Stimulated activated CD4-positive, alpha-beta T cell treated with anti-CD3 and anti-CD28 coated beads, Interleukin-2, amount 100 ng/mL, for 4 hours (primary cell): ENCODE data around the gene GJD3.
A peak's percentile ranks its signal among the peaks of the same experiment; 100 is the strongest.

ENCODE experiments used
- DNase-seq: peaks from one replicate; pipeline ENCODE4 v3.0.0-alpha.2; 2020; ENCODE audit warnings: low read depth

Gene GJD3

DNA sequence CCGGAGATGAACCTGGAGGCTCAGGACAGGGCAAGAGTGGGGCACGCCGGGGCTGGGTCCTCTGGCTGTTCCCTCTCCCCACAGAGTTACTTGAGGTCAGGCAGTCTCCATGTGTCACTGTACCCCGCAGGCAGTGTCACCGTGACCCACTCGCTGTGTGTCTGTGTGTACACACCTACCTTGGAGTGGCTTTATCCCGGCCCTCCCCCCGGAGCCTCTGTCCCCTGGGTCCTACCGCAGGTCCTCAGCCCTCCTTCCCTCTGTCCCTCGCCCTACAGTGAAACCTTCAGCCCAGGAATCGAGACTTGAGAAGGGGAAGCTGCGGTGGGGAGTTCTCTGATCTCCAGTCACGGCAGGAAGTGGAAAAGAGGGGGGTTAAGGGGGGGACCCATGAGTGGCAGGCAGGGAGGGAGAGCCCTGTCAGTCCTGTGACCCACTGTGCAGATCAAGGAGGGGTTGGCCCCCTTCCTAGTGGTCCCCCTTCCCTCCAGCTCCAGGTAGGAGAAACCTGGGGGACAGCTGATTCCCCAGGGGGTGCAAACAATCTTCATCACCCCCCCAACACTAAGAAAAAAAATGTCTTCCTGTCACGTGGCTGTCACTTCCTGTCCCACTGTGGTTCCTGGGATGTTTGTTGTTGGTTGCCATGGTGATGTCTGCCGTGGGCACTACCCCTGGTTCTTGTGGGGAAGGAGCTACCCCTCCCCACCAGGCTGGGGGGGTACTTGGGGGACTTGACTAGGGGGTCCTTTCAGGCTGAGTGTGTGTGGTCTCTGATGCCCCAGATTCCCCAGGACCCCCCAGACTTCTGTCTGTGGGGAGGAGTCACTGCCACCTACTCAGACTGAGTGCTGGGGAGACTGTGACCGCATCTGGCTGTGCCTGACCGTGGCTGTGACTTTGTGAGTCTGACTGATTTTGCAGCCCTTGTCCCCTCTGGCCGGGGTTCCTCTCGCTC, 41.9 kb downstream of the GJD3 start:
- DNase-seq: peak; percentile 75

DNA sequence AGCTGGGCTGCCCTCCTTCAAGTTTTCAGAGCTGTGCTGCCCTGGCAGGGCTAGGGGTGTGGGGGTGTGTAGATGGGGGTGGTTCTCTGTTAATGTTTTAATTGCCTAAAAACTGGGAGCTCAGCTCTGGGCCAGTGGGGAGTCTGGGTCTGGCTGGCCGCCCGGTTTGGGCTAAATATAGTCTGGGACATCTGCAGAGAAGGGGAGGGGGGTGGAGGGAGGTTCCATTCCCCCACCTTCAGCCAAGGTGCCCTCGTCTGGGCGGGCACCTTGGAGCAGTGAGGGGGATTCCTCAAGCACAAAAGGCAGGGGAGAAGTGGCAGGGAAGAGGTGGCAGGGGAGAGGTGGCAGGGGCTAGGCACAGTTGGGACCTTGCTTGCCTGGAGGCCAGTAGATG, 42.6 kb downstream of the GJD3 start:
- no peak for DNase-seq

DNA sequence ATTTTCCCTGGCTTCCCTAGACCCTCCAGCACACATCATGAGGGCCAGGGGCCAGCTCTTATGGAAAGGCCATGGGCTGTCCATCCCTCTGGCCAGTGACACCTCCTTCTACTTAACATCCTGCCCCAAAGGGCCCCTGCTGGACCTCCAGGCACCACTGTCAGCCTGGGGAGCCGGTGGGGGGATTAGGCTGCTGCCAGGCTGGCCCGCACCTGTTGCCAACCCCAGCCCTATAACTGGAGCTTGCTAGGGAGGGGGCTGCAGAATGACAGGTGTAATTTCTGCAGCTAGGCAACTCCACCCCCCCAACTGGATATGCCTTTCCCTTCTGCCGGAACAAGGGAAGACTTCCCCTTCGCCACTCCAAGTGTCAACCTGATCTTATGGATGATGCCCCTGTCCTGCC, 43.0 kb downstream of the GJD3 start:
- DNase-seq: no peak

DNA sequence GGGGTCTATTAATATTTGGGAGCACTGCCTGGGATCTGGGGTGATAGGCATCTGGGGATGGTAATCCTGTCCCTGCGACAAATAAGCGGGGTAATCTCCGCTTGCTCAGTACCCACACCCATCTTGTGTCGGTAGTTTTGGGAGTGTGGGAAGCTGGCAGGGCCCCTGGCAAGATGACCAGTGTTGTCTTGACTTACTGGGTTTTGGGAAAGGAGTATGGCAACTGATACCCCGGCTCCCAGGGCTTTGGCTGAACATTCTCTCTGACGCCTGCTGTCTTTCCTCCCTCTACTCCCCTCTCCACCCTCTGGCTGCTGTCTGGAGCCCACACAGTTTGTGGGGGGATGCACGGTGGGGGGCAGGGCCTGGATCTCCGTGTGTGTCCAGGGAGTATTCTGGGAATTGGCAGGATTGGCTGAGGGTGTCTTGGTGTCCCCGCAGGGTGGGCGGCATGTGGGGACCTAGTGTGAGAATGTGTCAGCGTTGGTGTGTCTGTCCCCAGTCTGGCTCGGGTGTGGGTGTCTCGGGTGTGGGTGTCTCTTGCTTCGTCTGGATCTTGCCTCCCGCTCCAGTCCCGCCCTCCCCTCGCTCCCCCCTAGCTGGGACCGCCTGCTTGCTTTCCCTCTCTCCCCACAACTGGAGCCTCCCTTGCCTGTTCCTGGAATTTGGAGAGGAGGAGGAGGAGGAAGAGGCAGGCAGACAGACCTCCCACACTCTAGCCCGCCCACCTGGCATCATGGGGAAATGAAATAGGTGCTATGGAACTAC, 43.6 kb downstream of the GJD3 start:
- DNase-seq: no peak

DNA sequence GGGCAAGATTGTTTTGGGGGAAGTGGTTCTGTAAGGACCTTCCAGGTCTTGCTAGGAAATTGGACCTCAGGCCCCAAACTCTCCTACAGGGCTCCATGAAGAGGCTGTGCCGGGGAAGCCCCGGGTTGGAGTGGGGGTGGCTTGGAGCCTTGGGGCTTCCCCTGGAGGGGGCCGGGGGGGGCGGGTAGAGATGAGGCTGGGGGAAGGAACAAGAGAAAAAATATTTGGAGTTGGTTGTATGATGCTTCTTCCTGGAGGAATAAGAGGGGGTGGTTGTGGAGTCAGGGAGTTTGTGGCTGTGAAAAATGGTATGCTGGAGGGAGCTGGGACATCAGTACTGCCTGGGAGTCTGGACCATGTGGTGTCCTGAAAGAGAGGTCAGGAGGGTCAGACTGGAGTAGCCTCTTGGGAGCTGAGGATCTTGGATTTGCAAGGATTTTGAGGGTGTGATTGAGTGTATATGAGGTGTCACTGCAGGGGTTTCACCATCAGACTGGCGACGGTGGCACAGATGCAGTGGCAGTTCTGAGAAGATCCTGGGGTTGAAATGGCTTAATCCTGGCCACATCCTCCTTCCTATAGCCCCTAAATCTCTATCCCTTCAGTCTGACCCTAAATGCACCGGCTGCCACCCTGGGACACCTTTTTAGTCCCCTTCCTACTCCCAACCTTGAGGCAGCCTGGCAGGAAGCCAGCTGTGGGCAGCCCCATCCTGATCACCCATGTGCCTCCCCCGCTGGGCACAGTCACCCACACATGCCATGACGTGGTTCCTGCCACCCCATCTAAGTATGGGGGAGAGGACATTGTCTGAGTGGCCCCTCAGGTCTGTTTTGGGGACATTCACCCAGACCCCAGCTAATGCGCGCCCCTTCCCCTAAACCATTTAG, 44.6 kb downstream of the GJD3 start:
- DNase-seq: peak; percentile 81

DNA sequence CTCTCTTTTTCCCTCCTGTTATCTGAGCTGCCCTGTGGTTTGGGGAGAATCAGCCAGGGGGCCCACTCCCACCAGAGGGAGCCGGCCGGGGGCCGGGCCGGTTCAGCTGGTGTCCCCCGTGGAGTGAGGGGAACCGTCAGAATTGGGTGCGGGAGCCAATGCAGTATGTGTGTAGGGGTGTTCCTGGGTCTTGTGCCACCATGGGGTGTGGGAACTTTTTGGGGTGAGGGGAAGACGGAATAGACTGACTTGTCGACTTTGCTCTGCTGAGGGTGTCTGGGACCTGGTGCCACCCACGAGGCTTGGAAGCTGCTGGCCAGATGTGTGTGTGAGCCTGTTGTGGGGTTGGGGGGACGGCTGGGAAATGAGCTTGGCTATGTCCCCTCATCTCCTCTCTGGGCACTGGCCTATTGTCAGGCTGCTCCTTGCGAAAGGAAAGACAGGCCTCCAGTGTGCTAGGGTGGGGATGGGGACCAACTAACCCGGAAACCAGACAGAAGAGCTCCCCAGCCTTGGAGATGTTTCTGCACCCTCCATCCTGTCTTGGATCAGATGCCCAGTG, 45.6 kb downstream of the GJD3 start:
- no peak for DNase-seq

DNA sequence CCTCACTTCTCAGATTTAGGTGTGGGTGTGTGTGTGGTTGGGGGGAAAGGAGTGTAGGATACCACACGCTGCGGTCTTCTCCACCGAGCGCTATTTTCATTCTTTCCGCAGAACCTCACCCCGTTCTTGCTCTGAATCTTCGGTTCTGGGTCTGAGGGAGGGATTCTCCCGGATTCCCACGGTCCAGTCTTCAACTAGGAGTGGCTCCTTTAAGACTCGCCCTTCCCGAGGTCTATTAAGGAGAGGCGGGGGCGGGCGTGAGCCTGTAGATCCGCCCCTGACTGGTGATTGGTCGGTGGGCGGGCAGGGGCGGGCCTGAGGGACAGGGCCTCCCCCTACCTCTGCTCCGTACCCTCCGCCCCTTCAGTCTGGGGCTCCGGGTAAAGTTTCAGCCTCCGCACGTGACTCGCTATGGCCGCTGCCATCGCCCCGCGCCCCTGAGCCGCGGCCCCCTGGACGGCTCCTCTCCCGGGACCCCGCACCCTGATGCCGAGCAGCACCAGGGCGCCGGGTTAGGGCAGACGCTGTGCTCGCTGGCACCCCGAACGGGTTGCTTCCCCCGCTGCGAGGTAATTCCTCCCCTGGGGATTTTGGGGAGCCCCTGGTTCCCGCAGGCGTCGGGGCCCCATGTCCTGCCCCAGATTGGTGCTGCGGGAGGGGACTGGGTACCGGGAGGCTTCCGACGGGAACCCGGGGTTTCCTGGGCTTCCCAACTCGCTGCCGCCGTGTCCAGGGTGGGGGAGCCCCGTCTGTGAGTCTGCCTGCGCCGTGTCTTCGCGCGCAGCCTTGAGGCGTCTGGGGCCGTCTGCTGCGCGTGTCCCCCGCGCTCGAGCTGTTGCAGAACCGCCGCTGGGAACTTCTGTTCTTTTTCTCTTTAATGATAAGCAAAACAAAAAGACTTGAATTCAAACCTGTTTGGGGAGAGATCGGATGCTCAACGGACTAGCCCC, 46.4 kb downstream of the GJD3 start:
- peak; percentile 87 for DNase-seq

DNA sequence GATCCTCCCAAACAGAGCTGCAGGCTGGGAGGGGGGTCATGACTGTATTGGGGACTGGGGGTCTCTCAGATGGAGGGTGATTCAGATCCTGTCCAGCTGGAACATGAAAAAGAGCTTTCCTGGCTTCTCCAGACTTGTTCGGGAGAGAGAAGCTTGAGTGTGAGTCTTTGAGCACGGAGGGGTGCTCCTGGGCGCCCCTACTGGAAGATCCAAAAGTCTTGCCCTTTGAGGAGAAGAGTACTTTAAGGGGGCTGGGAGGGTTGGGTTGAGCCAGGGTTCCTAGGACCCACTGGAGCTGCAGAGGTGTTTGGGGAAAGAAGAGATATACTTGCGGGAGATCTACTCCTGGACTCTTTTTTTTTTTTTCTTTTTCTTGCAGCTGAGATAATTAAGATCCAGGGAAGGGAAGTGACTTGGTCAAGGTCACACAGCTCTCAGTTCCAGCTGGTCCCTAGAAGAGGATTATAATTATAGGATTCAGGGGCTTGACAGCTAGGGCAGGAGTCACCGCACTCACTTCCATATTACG, 47.1 kb downstream of the GJD3 start:
- no peak for DNase-seq

DNA sequence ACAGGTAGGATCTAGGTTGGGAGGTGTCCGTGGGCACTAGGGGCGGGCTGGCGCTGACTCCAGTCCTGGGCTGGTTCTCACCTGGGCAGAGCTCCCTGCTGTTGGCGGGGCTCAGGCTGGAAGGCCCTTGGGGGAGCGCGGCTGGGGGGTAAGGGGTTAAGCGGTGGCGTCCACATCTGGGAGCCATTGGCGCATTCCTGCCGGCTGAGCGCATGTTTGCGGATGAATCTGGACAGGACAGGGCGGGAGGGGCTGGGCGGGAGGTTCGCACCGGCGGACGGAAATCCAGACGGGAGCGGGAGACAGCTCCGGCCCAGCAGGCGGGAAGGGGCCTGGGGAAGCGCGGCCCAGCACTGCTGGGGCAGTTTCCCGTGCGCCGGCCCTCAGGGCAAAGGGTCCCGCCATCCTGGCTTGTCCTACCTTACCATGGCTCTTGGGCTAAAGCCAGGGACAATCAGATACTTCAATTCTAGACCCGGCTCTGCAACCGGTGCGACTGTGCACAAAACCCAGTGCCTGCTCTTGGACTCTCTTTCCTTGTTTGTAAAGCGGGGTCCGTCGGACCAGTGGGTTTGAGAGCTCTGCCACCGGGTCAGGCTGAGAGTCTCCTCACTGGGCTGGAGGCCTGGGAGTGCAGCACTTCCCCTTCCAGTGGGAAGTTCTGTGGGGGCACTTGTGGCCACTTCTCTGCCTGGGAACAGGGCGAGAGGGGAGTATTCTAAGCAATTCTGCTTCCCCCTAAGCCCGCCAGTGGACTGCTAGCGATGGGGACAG, 47.8 kb downstream of the GJD3 start:
- DNase-seq: no peak

DNA sequence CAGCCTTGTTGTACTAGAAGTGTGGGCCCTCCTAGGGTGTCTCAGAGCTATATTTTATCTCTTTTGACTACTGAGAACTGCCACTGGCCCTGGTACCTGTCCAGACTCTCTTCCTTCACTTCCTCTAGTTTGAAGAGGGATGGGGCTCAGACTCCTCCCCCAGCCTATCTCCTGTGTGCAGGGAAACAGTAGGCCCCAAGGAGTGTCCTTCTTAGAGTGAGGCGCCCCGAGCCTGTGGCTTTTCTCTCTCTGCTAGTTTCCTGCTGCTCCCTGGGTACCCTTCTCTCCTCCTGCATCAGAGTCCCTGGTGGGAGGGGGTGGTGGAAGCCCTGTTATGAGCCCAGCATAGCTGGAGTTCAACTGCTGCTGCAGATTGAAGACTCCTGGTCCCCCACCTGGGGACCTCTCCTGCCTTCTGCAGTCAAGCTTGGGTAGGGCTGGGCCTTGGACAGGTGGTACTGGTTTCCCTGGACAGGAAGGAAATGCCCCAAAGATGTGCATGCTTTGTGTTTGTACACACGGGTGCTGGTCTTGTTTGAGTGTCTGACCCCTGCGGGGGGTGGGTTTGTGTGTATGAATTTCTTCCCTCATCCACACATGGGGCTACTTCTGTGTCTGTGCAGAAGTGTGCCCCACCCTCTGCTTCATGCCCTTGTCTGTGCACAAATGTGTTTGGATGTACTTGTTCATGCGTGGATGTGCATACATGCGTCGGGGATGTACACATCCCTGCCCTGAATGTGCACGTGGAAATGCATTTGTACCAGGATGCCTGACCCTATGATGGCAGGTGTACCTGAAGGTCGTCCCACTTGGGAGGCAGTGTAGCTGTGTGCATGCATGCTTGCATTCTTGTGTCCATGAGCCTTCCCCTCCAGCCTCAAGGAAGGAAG, 48.6 kb downstream of the GJD3 start:
- no peak for DNase-seq

DNA sequence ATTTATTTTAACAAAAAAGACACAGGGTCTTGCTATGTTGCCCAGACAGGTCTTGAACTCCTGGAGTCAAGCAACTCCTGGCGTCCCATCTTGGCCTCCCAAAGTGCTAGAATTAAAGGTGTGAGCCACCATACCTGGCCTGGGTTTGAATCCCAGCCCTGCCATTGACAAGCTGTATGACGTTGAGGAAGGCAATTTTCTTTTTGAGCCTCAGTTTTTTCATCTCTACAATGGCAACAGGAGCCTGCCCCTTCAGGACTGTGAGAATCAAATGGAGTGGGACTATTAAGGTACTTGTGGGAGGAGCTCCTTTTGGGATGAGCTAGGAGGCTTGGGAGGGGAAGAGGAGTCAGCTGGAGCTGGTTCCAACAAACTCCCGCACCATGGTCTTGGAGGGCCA, 49.3 kb downstream of the GJD3 start:
- no peak for DNase-seq

DNA sequence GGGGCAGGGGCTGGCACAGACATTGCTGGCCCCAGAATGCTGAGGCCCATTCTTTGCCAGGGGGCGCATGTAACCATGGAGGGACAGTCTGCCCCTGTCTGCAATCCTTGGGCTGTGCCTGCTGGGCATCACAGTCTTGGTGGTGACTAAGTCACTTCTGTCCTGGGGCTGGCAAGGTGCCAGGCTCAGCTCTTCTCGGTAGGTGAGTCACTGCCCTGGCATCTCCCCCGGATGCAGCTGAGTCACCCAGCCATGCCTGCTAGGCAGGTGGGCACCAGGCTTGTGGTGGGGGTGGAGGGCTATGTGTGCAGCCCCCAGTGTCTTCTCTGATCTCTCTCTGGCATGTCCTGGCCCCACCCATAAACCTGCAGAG, 50.0 kb downstream of the GJD3 start:
- DNase-seq: peak; percentile 92

DNA sequence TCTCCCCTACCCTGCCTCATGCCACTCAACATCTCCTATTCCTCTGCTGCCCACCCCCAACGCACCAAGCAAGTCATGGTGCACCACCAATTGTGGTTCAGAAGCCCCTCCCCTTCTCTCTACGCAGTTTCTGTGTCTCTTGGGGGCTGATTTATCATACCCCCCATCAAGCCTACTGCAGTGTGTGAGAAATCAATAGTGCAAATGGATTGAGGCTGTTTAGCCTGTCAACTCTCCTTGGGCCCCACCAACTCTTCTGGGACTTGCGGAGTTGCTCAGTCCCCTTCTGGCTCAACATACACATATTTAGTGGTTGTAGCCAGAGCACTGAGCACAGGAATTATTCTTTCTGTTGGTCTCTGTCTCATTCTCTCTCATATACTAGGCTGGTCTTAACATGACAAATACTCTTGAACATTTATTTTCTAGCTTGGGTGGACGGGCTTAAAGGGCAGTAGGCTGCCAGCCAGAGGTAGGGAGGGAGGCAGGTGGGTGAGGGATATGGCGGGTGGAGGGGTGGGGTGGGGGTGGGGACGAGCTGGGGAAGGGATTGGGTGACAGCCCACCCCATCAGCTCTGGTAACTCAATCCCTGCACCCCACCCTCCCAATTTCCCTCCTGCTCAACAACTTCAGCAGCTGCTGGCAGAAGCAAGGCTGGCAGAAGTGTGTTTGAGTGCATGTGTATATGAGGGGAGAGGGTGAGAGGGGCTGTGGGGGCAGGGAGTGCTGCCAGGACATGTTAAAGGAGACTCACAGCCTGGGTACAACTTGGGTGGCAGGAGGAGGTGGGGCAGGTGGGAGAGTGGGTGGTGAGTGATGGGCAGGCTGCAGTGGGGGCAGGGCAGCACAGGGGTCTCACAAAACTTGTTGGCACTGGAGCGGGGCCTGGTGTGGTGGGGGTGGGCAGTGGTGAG, 50.6 kb downstream of the GJD3 start:
- no peak for DNase-seq
